ENCODE data around the gene AMN. TPM values are rescaled to one million over a fixed set of nuclear protein-coding genes. Genes with fewer than 3 reads are reported as not detected.

AMN gene
- total RNA-seq, 6 experiments from 2014 or later: 7.1 to 69.1 (median 28.6) TPM

- TF ChIP-seq CTCF (IDR thresholded peaks at IDR 0.05): no peak
- Histone ChIP-seq H3K27me3 (no peaks in the 10 kb centered on the region), H3K9me3 (no peaks in the 10 kb centered on the region), H3K36me3 (peaks cover 2 to 73% (median 37%) of the 10 kb centered on the region in 4 donors), H3K4me3 (no peak overlapping the region), H3K27ac (no peak overlapping the region), H3K4me1 (no peaks in the 10 kb centered on the region)
- WGBS (ENCODE audit: insufficient coverage, low coverage, low lambda C conversion rate, missing lambda C conversion rate): 35% methylated on average over 5 of the region's 22 CpGs
- DNase-seq (no peak), ATAC-seq (no peak)
- intact Hi-C loops (cut with DNase I): no loop called here
Measured at GRCh38 chr14:102973706-102974285, 51.3 kb downstream of the AMN start.

GRCh38 chr14:102975662-102976061, 53.2 kb downstream of the AMN start:
- Histone ChIP-seq H3K4me3 (no peak overlapping the region), H3K9me3 (no peaks in the 10 kb centered on the region), H3K27ac (no peak overlapping the region), H3K36me3 (peaks cover 0 to 73% (median 35%) of the 10 kb centered on the region in 4 donors), H3K4me1 (no peaks in the 10 kb centered on the region), H3K27me3 (no peaks in the 10 kb centered on the region)
- DNase-seq: no peak
- intact Hi-C loops (cut with DNase I): no loop called here
- no peak for TF ChIP-seq CTCF (IDR thresholded peaks at IDR 0.05)
- TF ChIP-seq POLR2A (IDR thresholded peaks at IDR 0.05): no peak
- ATAC-seq: no peak
- 91% methylated on average over 17 of the region's 17 CpGs for WGBS (ENCODE audit: insufficient coverage, low coverage, low lambda C conversion rate, missing lambda C conversion rate)

GRCh38 chr14:102977475-102977874, 55.0 kb downstream of the AMN start:
- no peak for DNase-seq
- TF ChIP-seq CTCF (IDR thresholded peaks at IDR 0.05): no peak
- TF ChIP-seq POLR2A (IDR thresholded peaks at IDR 0.05): no peak
- H3K27ac ChIP-seq: no peak overlapping the region
- H3K36me3 ChIP-seq: peaks cover 0 to 66% (median 29%) of the 10 kb centered on the region in 4 donors
- H3K9me3 ChIP-seq: no peaks in the 10 kb centered on the region
- H3K27me3 ChIP-seq: no peaks in the 10 kb centered on the region
- no peaks in the 10 kb centered on the region for H3K4me1 ChIP-seq
- 74% methylated on average over 4 of the region's 8 CpGs for WGBS (ENCODE audit: insufficient coverage, low coverage, low lambda C conversion rate, missing lambda C conversion rate)
- no peak for ATAC-seq
- H3K4me3 ChIP-seq: no peak overlapping the region
- intact Hi-C loops (cut with DNase I): no loop called here

- TF ChIP-seq POLR2A (IDR thresholded peaks at IDR 0.05) (no peak), CTCF (IDR thresholded peaks at IDR 0.05) (no peak)
- DNase-seq (no peak), ATAC-seq (no peak)
- Histone ChIP-seq H3K36me3 (peaks cover 0 to 73% (median 22%) of the 10 kb centered on the region in 4 donors), H3K27ac (no peak overlapping the region), H3K9me3 (no peaks in the 10 kb centered on the region), H3K4me1 (no peaks in the 10 kb centered on the region), H3K27me3 (no peaks in the 10 kb centered on the region), H3K4me3 (no peak overlapping the region)
- 79% methylated on average over 9 of the region's 9 CpGs for WGBS (ENCODE audit: insufficient coverage, low coverage, low lambda C conversion rate, missing lambda C conversion rate)
- intact Hi-C loops (cut with DNase I): no loop called here
Measured at GRCh38 chr14:102979406-102979805, 56.9 kb downstream of the AMN start.

- ATAC-seq (no peak), DNase-seq (no peak)
- intact Hi-C loops (cut with DNase I): no loop called here
- Histone ChIP-seq H3K4me3 (no peak overlapping the region), H3K9me3 (no peaks in the 10 kb centered on the region), H3K27me3 (no peaks in the 10 kb centered on the region), H3K36me3 (peaks cover 0 to 76% (median 21%) of the 10 kb centered on the region in 4 donors), H3K4me1 (no peaks in the 10 kb centered on the region), H3K27ac (no peak overlapping the region)
- no peak for TF ChIP-seq POLR2A (IDR thresholded peaks at IDR 0.05)
- TF ChIP-seq CTCF (IDR thresholded peaks at IDR 0.05): no peak
- WGBS (ENCODE audit: insufficient coverage, low coverage, low lambda C conversion rate, missing lambda C conversion rate): 71% methylated on average over 1 of the region's 8 CpGs
Measured at GRCh38 chr14:102980409-102980810, 57.9 kb downstream of the AMN start.
